Endothelial cell of umbilical vein (primary cell): ENCODE results near the gene ARHGDIB.

Experiments used
- CTCF ChIP-seq, 2 donors: IDR thresholded peaks; 1 replicate in 1 of 2; 2 replicates in 1 of 2; pipeline ENCODE4 v1.5.1; 2011; ENCODE audit warnings: low read length in 2 of 2, mild to moderate bottlenecking in 2 of 2, moderate library complexity in 2 of 2, control low read depth in 1 of 2, inconsistent platforms in 1 of 2, low read depth in 1 of 2; ENCODE audit not compliant: insufficient read depth in 1 of 2; ENCODE audit errors: extremely low read depth in 1 of 2
- EZH2 ChIP-seq: IDR thresholded peaks from 2 replicates; pipeline ENCODE4 v1.6.1; 2012; ENCODE audit warnings: borderline replicate concordance, low read depth, mild to moderate bottlenecking, moderate library complexity, low read length, inconsistent platforms; ENCODE audit not compliant: severe bottlenecking
- FOS ChIP-seq: IDR thresholded peaks from 2 replicates; pipeline ENCODE4 v1.6.1; 2011; ENCODE audit warnings: mild to moderate bottlenecking, low read length, moderate library complexity, borderline replicate concordance; ENCODE audit not compliant: insufficient read depth
- JUN ChIP-seq: IDR thresholded peaks from 2 replicates; pipeline ENCODE4 v1.6.1; 2011; ENCODE audit warnings: borderline replicate concordance, low read depth; ENCODE audit not compliant: insufficient read length, insufficient read depth
- MAX ChIP-seq: IDR thresholded peaks from 2 replicates; pipeline ENCODE4 v1.6.1; 2011; ENCODE audit not compliant: insufficient read depth, insufficient read length
- MYC ChIP-seq: IDR thresholded peaks from one replicate; pipeline ENCODE4 v1.6.1; 2011; ENCODE audit warnings: mild to moderate bottlenecking, low read depth, low read length
- POLR2A ChIP-seq: IDR thresholded peaks from 2 replicates; pipeline ENCODE4 v1.6.1; 2012; ENCODE audit warnings: low read depth, mild to moderate bottlenecking, control low read depth, low read length
- POLR2AphosphoS5 ChIP-seq: IDR thresholded peaks from 2 replicates; pipeline ENCODE4 v1.6.1; 2012; ENCODE audit warnings: low read depth, mild to moderate bottlenecking, control low read depth, low read length, moderate library complexity; ENCODE audit not compliant: insufficient read depth

DNA sequence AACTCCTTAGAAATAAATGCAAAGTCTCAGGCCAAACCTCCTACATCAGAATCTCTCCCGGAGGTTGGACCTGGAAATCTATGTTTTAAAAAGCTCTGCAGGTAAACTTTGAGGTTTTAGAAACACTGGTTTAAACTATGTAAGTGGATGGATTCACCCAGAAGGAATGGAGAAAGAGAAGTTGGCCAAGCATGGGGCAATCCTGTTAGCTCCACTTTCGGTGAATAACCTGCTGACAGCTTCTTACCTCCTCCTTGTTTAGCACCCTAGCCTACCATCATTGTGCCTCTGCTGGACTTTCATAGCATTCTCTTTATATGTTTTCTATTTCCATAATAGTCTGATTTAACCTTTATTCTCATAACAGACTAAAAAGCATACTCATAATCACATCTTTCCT, 3.0 kb upstream of the ARHGDIB start:
- no peak for TF ChIP-seq POLR2A
- TF ChIP-seq CTCF (IDR thresholded peaks at IDR 0.05; ENCODE audit: extremely low read depth in 1 of 2, insufficient read depth in 1 of 2, low read depth in 1 of 2, low read length in 2 of 2) = no peak
- no peak for TF ChIP-seq MAX
- no peak for TF ChIP-seq EZH2
- no peak for TF ChIP-seq POLR2AphosphoS5
- no peak for TF ChIP-seq JUN
- no peak for TF ChIP-seq FOS
- TF ChIP-seq MYC = no peak
